Measurements from ENCODE around the gene NTM. TPM values are rescaled to one million over a fixed set of nuclear protein-coding genes. Genes with fewer than 3 reads are reported as not detected.

Gene NTM
- total RNA-seq, 1 experiment from 2014 or later, result 9.9 TPM

- no CpG with 5 or more reads among the region's 2 CpGs for WGBS (ENCODE audit: extremely low coverage, insufficient read length, low lambda C conversion rate)
- Histone ChIP-seq H4K5ac (ENCODE audit: insufficient read length, low read depth, low read length) (no peak overlapping the region), H4K91ac (ENCODE audit: insufficient read length, low read depth, low read length) (no peak overlapping the region), H2BK5ac (ENCODE audit: insufficient read length, low read length) (no peak overlapping the region), H2BK12ac (ENCODE audit: insufficient read length, low read depth, low read length) (no peak overlapping the region), H2BK20ac (ENCODE audit: low read depth, low read length, poor library complexity, severe bottlenecking) (no peak overlapping the region), H3K4me2 (ENCODE audit: insufficient read depth, insufficient read length, low read length) (no peak overlapping the region), H3K18ac (ENCODE audit: insufficient read length, low read depth, low read length) (no peak overlapping the region), H3K9ac (ENCODE audit: extremely low read depth, insufficient read length, low read length) (no peak overlapping the region), H3K79me1 (ENCODE audit: insufficient read depth, low read depth, low read length, poor library complexity, severe bottlenecking) (no peaks in the 10 kb centered on the region), H2BK15ac (ENCODE audit: low read depth, low read length) (no peak overlapping the region), H3K27me3 (ENCODE audit: insufficient read depth, low read length) (no peaks in the 10 kb centered on the region), H3K27ac (ENCODE audit: insufficient read length, low read depth, low read length) (no peak overlapping the region), H3K23ac (ENCODE audit: insufficient read length, low read depth, low read length) (no peak overlapping the region), H3K56ac (ENCODE audit: insufficient read length, low read depth, low read length) (no peak overlapping the region), H2AFZ (ENCODE audit: low read length) (no peak overlapping the region), H3K4ac (ENCODE audit: low read depth, low read length) (no peak overlapping the region), H4K20me1 (ENCODE audit: control insufficient read depth, insufficient read depth, insufficient read length) (no peaks in the 10 kb centered on the region), H2AK5ac (ENCODE audit: insufficient read length, low read length) (no peak overlapping the region), H3K9me3 (ENCODE audit: control insufficient read depth, low read depth, low read length) (no peaks in the 10 kb centered on the region), H3K79me2 (ENCODE audit: insufficient read depth, low read length) (no peaks in the 10 kb centered on the region), H3K14ac (ENCODE audit: insufficient read depth, low read length) (no peak overlapping the region), H3T11ph (ENCODE audit: low read length) (no peak overlapping the region), H4K8ac (replicated peaks; ENCODE audit: insufficient read length, low read depth, low read length) (no peak overlapping the region), H2BK120ac (ENCODE audit: low read depth, low read length, poor library complexity, severe bottlenecking) (no peak overlapping the region), H3K4me1 (ENCODE audit: insufficient read depth, low read length) (no peaks in the 10 kb centered on the region), H3K23me2 (ENCODE audit: insufficient read length, low read depth, low read length, poor library complexity, severe bottlenecking) (no peaks in the 10 kb centered on the region)
- 0 out of 2 replicates have a peak, but pooled peaks cover 4% of the 10 kb centered on the region for H3K27me3 Mint-ChIP-seq (ENCODE audit: low read depth)
- TF ChIP-seq CTCF (conservative IDR thresholded peaks at IDR 0.05), result no peak
- no peak overlapping the region for H3K4me3 Mint-ChIP-seq
- H3K36me3 Mint-ChIP-seq (ENCODE audit: insufficient read depth in 1 of 3, low read depth in 3 of 3), result no peaks in the 10 kb centered on the region
- H3K9me3 Mint-ChIP-seq, result no peaks in the 10 kb centered on the region
- no peak overlapping the region for H3K27ac Mint-ChIP-seq
- DNase-seq, result no peak
- H3K4me1 Mint-ChIP-seq, result no peaks in the 10 kb centered on the region; a peak in 1 of 4 replicates
Measured at GRCh38 chr11:131522851-131523250, 152.4 kb downstream of the NTM start.
